WTC11 (cell line): ENCODE measurements around the gene ABLIM2. TPM values are rescaled to one million over a fixed set of nuclear protein-coding genes. Genes with fewer than 3 reads are reported as not detected.

Source experiments
- ATAC-seq: fragments of 200-7000 bp; cut with Tn5 transposase; 2 replicates; pipeline ENCODE4 v1.10.0; 2021; ENCODE audit warnings: mild to moderate bottlenecking, moderate library complexity
- CTCF ChIA-PET: fragments of 300-600 bp; sonication (Branson Sonifier 250); formaldehyde crosslinking; loops from one replicate; lab custom pipeline; 2021; ENCODE audit warnings: antibody characterized with exemption; lab: Charles Lee
- POLR2A ChIA-PET: fragments of 350-600 bp; sonication (Branson Sonifier 250); formaldehyde crosslinking; loops from one replicate; lab custom pipeline; 2021; ENCODE audit warnings: antibody characterized with exemption; lab: Charles Lee
- DNase-seq: peaks from one replicate; pipeline ENCODE4 v3.0.0; 2021; ENCODE audit warnings: low spot score
- H3K27ac Mint-ChIP-seq: 2 replicates; pipeline ENCODE4 v1.8.0; 2021; ENCODE audit warnings: mixed read lengths
- H3K27me3 Mint-ChIP-seq: 2 replicates; pipeline ENCODE4 v1.8.0; 2021; ENCODE audit warnings: low read depth, mild to moderate bottlenecking, moderate library complexity, mixed read lengths
- H3K36me3 Mint-ChIP-seq: 2 replicates; pipeline ENCODE4 v1.8.0; 2021; ENCODE audit warnings: mixed read lengths
- H3K4me1 Mint-ChIP-seq: 2 replicates; pipeline ENCODE4 v1.8.0; 2022; ENCODE audit warnings: mixed read lengths
- H3K4me3 Mint-ChIP-seq: 2 replicates; pipeline ENCODE4 v1.8.0; 2021; ENCODE audit warnings: mild to moderate bottlenecking, moderate library complexity, mixed read lengths
- H3K9me3 Mint-ChIP-seq: 2 replicates; pipeline ENCODE4 v1.8.0; 2021; ENCODE audit warnings: mixed read lengths
- CREM ChIP-seq: sonication (generic); formaldehyde crosslinking; IDR thresholded peaks from 2 replicates; pipeline ENCODE4 v1.8.1; 2022; ENCODE audit warnings: mild to moderate bottlenecking, missing genetic modification reagents, moderate library complexity
- EMX1 ChIP-seq: fragments of 250-450 bp; sonication (Bioruptor Pico); IDR thresholded peaks from 2 replicates; pipeline ENCODE4 v1.8.0; 2021; ENCODE audit warnings: mild to moderate bottlenecking
- FOXK1 ChIP-seq: sonication (generic); formaldehyde crosslinking; IDR thresholded peaks from 2 replicates; pipeline ENCODE4 v1.8.0; 2022; ENCODE audit warnings: mild to moderate bottlenecking, moderate library complexity, missing genetic modification reagents
- HMGA2 ChIP-seq: fragments of 250-450 bp; sonication (Bioruptor Pico); IDR thresholded peaks from 2 replicates; pipeline ENCODE4 v1.4.0; 2021; ENCODE audit warnings: mild to moderate bottlenecking, moderate library complexity
- HMGXB4 ChIP-seq: sonication (generic); formaldehyde crosslinking; IDR thresholded peaks from 2 replicates; pipeline ENCODE4 v1.8.1; 2023; ENCODE audit warnings: mild to moderate bottlenecking, moderate library complexity, missing genetic modification reagents
- MYBL2 ChIP-seq: sonication (generic); formaldehyde crosslinking; IDR thresholded peaks from 2 replicates; pipeline ENCODE4 v1.8.1; 2023; ENCODE audit warnings: mild to moderate bottlenecking, moderate library complexity, missing genetic modification reagents
- OVOL2 ChIP-seq: fragments of 250-450 bp; sonication (Bioruptor Pico); IDR thresholded peaks from 2 replicates; pipeline ENCODE4 v1.9.0; 2021; ENCODE audit warnings: mild to moderate bottlenecking, borderline replicate concordance
- TEAD4 ChIP-seq: sonication (generic); formaldehyde crosslinking; IDR thresholded peaks from 2 replicates; pipeline ENCODE4 v1.8.0; 2022; ENCODE audit warnings: mild to moderate bottlenecking, missing genetic modification reagents
- TP53 ChIP-seq: sonication (generic); formaldehyde crosslinking; IDR thresholded peaks from 2 replicates; pipeline ENCODE4 v1.8.1; 2023; ENCODE audit warnings: mild to moderate bottlenecking, missing genetic modification reagents
- ZBTB21 ChIP-seq: sonication (generic); formaldehyde crosslinking; IDR thresholded peaks from 2 replicates; pipeline ENCODE4 v1.8.1; 2023; ENCODE audit warnings: mild to moderate bottlenecking, missing genetic modification reagents, borderline replicate concordance
- ZNF317 ChIP-seq: sonication (generic); formaldehyde crosslinking; IDR thresholded peaks from 2 replicates; pipeline ENCODE4 v1.8.1; 2023; ENCODE audit warnings: low read depth, mild to moderate bottlenecking, moderate library complexity, missing genetic modification reagents, borderline replicate concordance
- ZNF416 ChIP-seq: fragments of 250-450 bp; sonication (Bioruptor Pico); IDR thresholded peaks from 2 replicates; pipeline ENCODE4 v1.9.0; 2021; ENCODE audit warnings: mild to moderate bottlenecking, inconsistent platforms
- ZNF512 ChIP-seq: sonication (generic); formaldehyde crosslinking; IDR thresholded peaks from 2 replicates; pipeline ENCODE4 v1.8.1; 2022; ENCODE audit warnings: missing genetic modification reagents, borderline replicate concordance
- total RNA-seq: library from RNA; stranded (reverse); gene quantifications from 3 replicates; pipeline ENCODE4 v1.2.3, GENCODE V29; 2021
- TF ChIP-seq, protein P1 (sequence below): sonication (generic); formaldehyde crosslinking; IDR thresholded peaks from 2 replicates; pipeline ENCODE4 v1.8.0; 2022; ENCODE audit warnings: missing genetic modification reagents
- TF ChIP-seq, protein P2 (sequence below): sonication (generic); formaldehyde crosslinking; IDR thresholded peaks from 2 replicates; pipeline ENCODE4 v1.8.1; 2023; ENCODE audit warnings: mild to moderate bottlenecking, missing genetic modification reagents, borderline replicate concordance
- TF ChIP-seq, protein P3 (sequence below): sonication (generic); formaldehyde crosslinking; IDR thresholded peaks from 2 replicates; pipeline ENCODE4 v1.8.1; 2023; ENCODE audit warnings: mild to moderate bottlenecking, missing genetic modification reagents
- TF ChIP-seq, protein P4 (sequence below): fragments of 250-450 bp; sonication (Bioruptor Pico); conservative IDR thresholded peaks from 2 replicates; pipeline ENCODE4 v1.9.0; 2021; ENCODE audit warnings: mild to moderate bottlenecking

The ABLIM2 gene
- total RNA-seq, 1 experiment from 2014 or later, result 2.6 TPM

DNA sequence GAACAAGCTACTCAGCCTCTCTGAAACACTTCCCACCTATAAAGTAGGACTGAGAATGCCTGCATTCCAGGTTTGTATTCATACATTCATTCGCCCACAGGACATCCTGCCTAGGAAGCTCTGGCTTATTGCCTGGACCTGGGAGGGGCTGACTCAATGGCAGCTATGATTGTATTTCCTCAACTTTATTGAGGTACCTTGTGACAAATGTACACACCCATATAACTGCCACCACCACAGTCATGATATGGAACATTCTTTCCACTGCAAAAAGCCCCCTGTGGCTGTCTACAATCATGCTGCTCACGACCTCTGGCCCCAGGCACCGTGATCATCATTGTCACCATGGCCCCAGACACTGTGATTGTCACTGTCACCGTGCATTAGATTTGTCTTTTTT is 68.3 kb downstream of the ABLIM2 start (continued):
- no peak for TF ChIP-seq HMGXB4 (CRISPR knock-in tag)
- TF ChIP-seq OVOL2 (CRISPR knock-in tag), result no peak
- TF ChIP-seq ZNF317 (CRISPR knock-in tag), result no peak
- TF ChIP-seq, all 79 proteins: peak for 0

DNA sequence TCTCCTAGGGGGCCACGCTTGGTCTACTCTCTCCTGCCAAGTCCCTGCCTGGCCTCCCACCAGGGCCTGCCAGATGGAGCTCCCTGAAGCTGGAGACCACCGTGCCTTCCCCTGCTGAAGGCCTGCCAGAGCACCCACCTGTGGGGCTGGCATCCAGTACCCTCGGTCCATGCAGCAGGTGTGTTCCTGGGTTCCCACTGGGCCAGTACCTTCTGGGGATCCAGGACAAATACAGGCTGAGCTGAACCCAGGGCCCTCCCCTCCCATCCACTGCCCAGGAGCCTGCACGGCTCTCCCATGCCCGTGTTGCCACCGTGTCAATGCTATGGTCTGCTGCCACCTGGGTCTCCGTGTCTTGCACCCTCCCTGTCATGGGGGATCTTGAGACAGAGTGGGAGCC is 68.8 kb downstream of the ABLIM2 start:
- CTCF ChIA-PET, result interaction anchor here (0.7 kb wide), 1 partner anchor 933 kb away, joined by 3 read pairs; no protein-coding TSS in a partner anchor
- Mint-ChIP-seq H3K27me3 (peaks cover 3% of the 10 kb centered on the region), H3K36me3 (peaks cover 21% of the 10 kb centered on the region), H3K4me3 (no peak overlapping the region), H3K27ac (no peak overlapping the region), H3K4me1 (peaks cover 15% of the 10 kb centered on the region), H3K9me3 (peaks cover 22% of the 10 kb centered on the region)
- TF ChIP-seq EMX1 (CRISPR knock-in tag), result no peak
- DNase-seq, result no peak
- POLR2A ChIA-PET, result no interaction called here
- no peak for ATAC-seq

- ChIA-PET POLR2A (no interaction called here), CTCF (interaction anchor here (1.1 kb wide), 1 partner anchor 88 kb away, joined by 3 read pairs; no protein-coding TSS in a partner anchor)
- peaks cover 14% of the 10 kb centered on the region for H3K9me3 Mint-ChIP-seq
- no peak for DNase-seq
- no peaks in the 10 kb centered on the region; the same call in none of the 2 replicates for H3K27me3 Mint-ChIP-seq
- peaks cover 16% of the 10 kb centered on the region for H3K36me3 Mint-ChIP-seq
- H3K4me1 Mint-ChIP-seq, result peaks cover 15% of the 10 kb centered on the region
- H3K4me3 Mint-ChIP-seq, result no peak overlapping the region
- ATAC-seq, result no peak
- H3K27ac Mint-ChIP-seq, result no peak overlapping the region
- TF ChIP-seq ZBTB21 (CRISPR knock-in tag) (no peak), TEAD4 (CRISPR knock-in tag) (no peak), CREM (CRISPR knock-in tag) (no peak), ZNF512 (CRISPR knock-in tag) (no peak), ZNF416 (CRISPR knock-in tag) (no peak), FOXK1 (no peak), MYBL2 (CRISPR knock-in tag) (no peak), TP53 (CRISPR knock-in tag) (no peak), HMGA2 (CRISPR knock-in tag) (no peak)
- TF ChIP-seq, protein P1, sequence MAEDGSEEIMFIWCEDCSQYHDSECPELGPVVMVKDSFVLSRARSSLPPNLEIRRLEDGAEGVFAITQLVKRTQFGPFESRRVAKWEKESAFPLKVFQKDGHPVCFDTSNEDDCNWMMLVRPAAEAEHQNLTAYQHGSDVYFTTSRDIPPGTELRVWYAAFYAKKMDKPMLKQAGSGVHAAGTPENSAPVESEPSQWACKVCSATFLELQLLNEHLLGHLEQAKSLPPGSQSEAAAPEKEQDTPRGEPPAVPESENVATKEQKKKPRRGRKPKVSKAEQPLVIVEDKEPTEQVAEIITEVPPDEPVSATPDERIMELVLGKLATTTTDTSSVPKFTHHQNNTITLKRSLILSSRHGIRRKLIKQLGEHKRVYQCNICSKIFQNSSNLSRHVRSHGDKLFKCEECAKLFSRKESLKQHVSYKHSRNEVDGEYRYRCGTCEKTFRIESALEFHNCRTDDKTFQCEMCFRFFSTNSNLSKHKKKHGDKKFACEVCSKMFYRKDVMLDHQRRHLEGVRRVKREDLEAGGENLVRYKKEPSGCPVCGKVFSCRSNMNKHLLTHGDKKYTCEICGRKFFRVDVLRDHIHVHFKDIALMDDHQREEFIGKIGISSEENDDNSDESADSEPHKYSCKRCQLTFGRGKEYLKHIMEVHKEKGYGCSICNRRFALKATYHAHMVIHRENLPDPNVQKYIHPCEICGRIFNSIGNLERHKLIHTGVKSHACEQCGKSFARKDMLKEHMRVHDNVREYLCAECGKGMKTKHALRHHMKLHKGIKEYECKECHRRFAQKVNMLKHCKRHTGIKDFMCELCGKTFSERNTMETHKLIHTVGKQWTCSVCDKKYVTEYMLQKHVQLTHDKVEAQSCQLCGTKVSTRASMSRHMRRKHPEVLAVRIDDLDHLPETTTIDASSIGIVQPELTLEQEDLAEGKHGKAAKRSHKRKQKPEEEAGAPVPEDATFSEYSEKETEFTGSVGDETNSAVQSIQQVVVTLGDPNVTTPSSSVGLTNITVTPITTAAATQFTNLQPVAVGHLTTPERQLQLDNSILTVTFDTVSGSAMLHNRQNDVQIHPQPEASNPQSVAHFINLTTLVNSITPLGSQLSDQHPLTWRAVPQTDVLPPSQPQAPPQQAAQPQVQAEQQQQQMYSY (CRISPR knock-in tag), result no peak
- TF ChIP-seq, protein P2, sequence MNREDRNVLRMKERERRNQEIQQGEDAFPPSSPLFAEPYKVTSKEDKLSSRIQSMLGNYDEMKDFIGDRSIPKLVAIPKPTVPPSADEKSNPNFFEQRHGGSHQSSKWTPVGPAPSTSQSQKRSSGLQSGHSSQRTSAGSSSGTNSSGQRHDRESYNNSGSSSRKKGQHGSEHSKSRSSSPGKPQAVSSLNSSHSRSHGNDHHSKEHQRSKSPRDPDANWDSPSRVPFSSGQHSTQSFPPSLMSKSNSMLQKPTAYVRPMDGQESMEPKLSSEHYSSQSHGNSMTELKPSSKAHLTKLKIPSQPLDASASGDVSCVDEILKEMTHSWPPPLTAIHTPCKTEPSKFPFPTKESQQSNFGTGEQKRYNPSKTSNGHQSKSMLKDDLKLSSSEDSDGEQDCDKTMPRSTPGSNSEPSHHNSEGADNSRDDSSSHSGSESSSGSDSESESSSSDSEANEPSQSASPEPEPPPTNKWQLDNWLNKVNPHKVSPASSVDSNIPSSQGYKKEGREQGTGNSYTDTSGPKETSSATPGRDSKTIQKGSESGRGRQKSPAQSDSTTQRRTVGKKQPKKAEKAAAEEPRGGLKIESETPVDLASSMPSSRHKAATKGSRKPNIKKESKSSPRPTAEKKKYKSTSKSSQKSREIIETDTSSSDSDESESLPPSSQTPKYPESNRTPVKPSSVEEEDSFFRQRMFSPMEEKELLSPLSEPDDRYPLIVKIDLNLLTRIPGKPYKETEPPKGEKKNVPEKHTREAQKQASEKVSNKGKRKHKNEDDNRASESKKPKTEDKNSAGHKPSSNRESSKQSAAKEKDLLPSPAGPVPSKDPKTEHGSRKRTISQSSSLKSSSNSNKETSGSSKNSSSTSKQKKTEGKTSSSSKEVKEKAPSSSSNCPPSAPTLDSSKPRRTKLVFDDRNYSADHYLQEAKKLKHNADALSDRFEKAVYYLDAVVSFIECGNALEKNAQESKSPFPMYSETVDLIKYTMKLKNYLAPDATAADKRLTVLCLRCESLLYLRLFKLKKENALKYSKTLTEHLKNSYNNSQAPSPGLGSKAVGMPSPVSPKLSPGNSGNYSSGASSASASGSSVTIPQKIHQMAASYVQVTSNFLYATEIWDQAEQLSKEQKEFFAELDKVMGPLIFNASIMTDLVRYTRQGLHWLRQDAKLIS (CRISPR knock-in tag), result no peak
- TF ChIP-seq, protein P3, sequence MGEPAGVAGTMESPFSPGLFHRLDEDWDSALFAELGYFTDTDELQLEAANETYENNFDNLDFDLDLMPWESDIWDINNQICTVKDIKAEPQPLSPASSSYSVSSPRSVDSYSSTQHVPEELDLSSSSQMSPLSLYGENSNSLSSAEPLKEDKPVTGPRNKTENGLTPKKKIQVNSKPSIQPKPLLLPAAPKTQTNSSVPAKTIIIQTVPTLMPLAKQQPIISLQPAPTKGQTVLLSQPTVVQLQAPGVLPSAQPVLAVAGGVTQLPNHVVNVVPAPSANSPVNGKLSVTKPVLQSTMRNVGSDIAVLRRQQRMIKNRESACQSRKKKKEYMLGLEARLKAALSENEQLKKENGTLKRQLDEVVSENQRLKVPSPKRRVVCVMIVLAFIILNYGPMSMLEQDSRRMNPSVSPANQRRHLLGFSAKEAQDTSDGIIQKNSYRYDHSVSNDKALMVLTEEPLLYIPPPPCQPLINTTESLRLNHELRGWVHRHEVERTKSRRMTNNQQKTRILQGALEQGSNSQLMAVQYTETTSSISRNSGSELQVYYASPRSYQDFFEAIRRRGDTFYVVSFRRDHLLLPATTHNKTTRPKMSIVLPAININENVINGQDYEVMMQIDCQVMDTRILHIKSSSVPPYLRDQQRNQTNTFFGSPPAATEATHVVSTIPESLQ (CRISPR knock-in tag), result no peak
- TF ChIP-seq, protein P4, sequence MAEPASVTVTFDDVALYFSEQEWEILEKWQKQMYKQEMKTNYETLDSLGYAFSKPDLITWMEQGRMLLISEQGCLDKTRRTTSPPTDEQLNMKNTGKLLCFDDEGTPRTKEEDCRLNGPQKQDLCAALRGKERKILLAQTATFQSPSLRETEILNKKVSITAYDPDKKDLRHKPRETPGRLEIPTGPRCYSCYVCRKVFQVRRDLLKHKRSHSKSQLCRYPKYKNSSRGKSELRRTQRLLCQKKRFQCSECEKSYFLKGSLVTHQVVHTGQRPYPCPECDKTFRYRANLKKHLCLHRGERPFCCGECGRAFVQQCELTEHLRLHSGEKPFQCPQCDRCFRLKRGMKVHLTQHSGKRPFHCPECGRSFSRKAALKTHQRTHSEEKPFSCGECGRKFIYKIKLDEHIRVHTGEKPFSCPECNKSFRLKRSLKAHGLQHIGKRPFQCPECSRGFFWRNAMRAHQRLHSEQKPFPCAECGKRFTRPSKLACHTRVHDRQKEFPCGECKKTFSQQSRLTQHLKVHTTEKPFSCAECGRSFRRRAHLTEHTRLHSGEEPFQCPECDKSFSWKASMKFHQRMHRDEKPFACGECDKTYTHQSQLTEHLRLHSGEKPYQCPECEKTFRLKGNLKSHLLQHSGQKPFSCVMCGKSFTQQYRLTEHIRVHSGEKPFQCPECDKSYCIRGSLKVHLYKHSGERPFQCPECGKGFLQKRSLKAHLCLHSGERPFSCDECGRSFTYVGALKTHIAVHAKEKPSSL, result no peak
Measured at GRCh38 chr4:8088966-8089491, 69.6 kb downstream of the ABLIM2 start.
